Right renal cortex interstitium (tissue), 3 donors: ENCODE data around the gene SCG5. TPM values are rescaled to one million over a fixed set of nuclear protein-coding genes. Genes with fewer than 3 reads are reported as not detected.

Experiments used
- DNase-seq, 3 donors: peaks; one replicate each; pipeline ENCODE4 v3.0.0-alpha.2; 2013; ENCODE audit warnings: low read depth in 3 of 3, low spot score in 2 of 3
- polyA plus RNA-seq, 3 donors: library from polyadenylated mRNA; unstranded; fragments of 120-200 nt; gene quantifications; one replicate each; pipeline ENCODE4 v1.2.1, GENCODE V29; 2013; ENCODE audit not compliant: insufficient read length in 3 of 3

Gene SCG5
- polyA plus RNA-seq, 3 donors = 21.8 to 27.6 (median 23.1) TPM

- DNase-seq = no peak
Observed at GRCh38 chr15:32718821-32719716, 77.6 kb downstream of the SCG5 start.

- no peak for DNase-seq
Observed at GRCh38 chr15:32721596-32721995, 80.1 kb downstream of the SCG5 start.

- no peak for DNase-seq
Observed at GRCh38 chr15:32722136-32722535, 80.6 kb downstream of the SCG5 start.

DNA sequence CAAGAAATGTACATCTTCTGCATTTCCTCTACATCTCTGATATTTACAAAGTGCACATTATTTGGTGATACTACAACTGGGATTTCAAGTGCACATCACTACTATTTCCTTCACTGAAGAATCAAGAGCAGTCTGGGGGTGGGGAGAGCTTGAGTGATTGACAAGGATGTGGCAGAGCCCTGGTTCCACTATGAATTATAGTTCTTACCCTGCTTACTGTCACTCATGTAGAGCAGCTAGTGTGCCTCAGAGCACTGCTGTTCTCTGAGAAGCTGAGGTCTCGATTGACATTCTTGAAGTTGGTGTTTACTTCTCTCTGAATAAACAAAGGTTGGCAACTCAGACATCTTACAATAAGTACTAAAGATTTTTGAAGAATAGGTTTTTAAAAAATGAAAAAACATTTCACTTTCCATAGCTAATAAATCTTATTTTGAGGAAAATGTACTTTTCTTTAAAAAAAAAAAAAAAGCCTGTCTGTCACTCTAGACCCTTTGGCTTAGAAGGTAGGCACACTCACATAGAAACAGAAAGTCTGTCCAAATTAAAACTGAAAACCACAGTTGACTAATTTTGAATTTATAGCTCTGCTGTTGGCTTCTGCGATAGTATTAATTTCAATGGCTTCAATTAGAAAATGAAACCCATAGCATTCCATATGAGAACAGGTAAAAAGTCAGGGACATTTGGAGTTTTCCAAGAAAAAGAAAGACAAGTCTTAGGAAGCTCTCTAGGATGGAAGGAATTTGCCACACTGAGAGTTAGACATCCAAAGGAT lies 81.8 kb downstream of the SCG5 start:
- DNase-seq = no peak

DNA sequence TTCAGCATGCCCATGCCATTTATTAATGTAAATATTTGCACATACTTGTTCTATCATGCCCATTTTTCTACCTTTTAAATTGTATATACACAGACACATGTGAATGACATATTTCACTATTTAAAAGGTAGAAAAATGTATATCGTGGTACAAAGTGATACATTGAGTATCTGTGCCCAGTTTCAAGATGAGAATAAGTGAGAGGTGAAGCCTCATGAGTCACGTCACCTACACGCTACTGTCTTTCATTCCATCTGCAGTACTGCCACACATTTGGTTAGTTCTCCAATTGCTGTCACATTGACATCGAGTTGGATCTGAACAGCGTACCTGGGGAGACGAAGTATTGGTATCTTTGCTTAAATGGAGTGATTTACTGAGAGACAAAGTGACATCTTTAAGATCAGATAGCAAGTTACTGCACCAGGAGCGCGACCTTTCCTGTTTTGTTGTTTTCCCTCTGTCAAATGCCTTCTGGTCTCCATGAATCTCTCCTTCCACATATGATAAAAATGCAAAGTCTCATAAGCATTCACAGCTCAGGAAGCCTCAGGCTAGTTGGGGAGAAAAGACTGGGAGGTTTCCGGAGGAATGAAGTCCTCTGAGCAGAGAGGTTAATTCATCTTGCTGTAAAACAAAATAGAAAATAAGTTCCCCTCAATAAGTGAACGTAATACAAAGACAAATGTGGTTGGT lies 88.3 kb downstream of the SCG5 start:
- no peak for DNase-seq

DNA sequence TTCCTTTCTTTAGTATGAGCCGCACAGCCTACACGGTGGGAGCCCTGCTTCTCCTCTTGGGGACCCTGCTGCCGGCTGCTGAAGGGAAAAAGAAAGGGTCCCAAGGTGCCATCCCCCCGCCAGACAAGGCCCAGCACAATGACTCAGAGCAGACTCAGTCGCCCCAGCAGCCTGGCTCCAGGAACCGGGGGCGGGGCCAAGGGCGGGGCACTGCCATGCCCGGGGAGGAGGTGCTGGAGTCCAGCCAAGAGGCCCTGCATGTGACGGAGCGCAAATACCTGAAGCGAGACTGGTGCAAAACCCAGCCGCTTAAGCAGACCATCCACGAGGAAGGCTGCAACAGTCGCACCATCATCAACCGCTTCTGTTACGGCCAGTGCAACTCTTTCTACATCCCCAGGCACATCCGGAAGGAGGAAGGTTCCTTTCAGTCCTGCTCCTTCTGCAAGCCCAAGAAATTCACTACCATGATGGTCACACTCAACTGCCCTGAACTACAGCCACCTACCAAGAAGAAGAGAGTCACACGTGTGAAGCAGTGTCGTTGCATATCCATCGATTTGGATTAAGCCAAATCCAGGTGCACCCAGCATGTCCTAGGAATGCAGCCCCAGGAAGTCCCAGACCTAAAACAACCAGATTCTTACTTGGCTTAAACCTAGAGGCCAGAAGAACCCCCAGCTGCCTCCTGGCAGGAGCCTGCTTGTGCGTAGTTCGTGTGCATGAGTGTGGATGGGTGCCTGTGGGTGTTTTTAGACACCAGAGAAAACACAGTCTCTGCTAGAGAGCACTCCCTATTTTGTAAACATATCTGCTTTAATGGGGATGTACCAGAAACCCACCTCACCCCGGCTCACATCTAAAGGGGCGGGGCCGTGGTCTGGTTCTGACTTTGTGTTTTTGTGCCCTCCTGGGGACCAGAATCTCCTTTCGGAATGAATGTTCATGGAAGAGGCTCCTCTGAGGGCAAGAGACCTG lies 89.5 kb downstream of the SCG5 start:
- no peak for DNase-seq

DNA sequence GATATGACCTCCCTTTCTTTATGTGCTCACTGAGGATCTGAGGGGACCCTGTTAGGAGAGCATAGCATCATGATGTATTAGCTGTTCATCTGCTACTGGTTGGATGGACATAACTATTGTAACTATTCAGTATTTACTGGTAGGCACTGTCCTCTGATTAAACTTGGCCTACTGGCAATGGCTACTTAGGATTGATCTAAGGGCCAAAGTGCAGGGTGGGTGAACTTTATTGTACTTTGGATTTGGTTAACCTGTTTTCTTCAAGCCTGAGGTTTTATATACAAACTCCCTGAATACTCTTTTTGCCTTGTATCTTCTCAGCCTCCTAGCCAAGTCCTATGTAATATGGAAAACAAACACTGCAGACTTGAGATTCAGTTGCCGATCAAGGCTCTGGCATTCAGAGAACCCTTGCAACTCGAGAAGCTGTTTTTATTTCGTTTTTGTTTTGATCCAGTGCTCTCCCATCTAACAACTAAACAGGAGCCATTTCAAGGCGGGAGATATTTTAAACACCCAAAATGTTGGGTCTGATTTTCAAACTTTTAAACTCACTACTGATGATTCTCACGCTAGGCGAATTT lies 91.2 kb downstream of the SCG5 start:
- no peak for DNase-seq

- DNase-seq = no peak
Observed at GRCh38 chr15:32733281-32733680, 91.8 kb downstream of the SCG5 start.

DNA sequence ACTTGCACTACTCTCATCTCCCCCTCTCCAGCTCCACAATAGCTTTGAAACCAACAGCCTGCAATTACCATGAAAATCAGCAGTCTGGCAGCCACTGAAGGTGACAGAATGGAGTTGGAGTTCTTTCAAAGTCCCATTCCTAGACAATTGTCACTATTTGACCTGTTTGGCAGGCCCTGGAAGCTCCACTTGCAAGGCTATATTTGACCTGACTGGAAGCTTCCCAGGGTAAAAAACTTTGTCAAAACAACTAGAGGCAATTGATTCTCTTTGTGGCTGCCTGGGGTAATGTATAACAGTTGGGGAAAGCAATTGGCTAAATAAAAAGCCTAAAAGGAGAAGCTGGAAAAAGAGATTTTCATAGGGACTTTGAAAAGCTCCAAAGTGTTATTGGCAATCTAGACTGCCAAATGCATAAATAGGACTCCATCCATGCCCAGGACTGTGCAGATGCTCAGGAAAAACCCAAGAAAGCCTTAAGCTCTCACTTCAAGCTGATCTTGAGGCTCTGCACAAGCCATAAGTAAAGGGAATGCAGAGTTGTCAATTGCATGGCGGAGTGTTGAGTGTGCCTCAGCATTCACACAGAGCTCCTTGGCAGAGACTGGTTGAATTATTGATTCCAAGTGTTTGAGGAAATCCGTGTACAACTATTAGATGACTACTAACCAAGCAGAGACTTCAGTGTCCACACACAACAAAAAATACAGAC lies 94.6 kb downstream of the SCG5 start:
- DNase-seq = no peak

GRCh38 chr15:32736701-32737061 lies 95.2 kb downstream of the SCG5 start:
- no peak for DNase-seq

DNA sequence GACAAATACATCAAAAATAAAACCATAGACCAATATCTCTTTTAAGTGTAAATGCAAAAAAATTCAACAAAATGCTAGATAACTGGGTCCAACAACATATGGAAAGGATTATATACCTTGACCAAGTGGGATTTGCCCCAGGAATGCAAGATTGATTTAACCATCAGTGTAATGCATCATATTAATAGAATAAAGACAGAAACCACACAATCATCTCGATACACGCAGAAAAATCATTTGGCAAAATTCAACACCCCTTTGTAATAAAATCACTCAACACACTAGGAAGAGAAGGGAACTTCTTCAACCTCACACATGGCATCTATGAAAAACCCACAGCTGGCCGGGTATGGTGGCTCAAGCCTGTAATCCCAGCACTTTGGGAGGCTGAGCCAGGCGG lies 95.8 kb downstream of the SCG5 start:
- no peak for DNase-seq

- no peak for DNase-seq
Observed at GRCh38 chr15:32738666-32739065, 97.2 kb downstream of the SCG5 start.

DNA sequence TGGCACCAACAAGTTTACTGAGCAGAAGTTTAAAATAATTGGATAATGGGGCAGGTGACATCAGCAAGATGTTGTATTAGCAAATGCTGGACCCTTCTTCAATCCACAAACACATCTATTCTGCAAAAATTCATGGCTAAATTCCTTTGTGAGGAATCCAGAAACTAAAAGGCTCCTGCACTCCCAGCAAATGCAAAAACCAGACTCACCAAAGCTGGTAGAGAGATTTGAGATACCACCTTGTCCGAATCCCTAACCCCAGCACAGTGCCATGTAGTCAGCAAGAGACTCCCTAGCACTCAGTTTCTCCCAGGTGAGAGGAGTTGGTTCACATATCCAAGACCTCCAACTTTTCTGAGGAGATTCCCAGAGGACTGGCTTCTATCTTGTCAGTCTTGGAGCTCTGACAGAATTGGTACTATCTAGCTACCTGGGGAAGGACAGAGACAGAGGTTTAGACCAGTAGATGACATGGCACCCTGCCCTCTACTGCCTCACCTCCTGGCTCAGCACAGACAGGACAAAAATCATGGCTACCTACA lies 98.1 kb downstream of the SCG5 start:
- DNase-seq = no peak

DNA sequence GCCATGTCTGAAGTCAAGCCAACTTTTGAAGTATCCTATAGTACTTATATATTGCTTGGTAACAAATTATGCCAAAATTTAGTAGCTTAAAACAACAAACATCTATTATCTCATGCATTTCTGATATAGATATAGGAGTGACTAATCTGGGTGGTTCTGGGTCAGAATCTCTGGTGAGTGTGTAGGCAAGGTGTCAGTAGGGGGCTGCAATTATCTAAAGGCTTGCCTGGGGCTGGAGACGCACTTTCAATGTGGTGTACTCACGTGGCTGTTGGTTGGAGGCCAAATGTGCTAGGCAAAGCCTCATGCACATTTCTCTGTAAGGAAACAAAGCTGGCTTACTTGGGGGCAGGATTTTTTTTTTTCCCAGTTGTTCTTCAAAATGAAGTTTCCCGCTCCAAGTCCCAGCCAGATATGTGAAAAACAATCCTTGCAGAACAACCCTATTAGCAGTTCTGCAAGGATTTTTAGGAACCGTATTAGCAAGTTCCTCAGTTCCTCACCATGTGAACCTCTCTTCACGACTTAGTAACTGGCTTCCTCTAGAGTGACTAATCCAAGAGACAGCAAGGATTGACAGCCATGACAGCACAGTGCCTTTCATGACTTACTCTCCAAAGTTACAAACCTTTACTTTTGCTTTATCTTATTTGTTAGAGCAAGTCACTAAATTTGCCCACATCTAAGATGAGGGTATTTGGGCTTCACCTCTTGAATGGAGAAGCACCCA lies 102.1 kb downstream of the SCG5 start:
- DNase-seq = no peak

- DNase-seq = no peak
Observed at GRCh38 chr15:32746116-32746857, 104.8 kb downstream of the SCG5 start.
